Measurements from ENCODE around the gene MRPL49.

MRPL49 gene

GRCh38 chr11:65102142-65103095, 19.7 kb upstream of the MRPL49 start:
- peak in 24 of 56 donors; percentile 6 to 71 (median 40) for DNase-seq

DNA sequence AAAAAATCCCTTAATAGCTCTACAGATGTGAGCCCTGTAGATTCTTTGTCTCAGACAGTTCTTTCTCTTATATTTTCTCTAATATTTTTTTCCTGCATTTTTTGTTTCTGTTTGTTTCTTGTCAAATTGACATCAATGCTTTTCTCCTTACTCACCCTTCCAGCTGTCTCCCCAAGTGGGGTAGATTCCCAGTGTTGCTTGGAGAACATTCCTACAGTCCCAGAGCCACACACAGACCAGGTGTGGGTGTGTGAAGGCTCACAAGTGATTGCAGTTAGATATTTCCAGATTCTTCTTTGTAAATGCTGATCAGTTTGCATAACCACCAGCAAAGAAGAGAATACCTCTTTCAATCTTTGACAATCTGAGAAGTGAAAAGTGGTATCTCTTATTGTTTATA, 18.6 kb upstream of the MRPL49 start:
- no peak for DNase-seq

GRCh38 chr11:65104628-65105027, 17.5 kb upstream of the MRPL49 start:
- DNase-seq: no peak

GRCh38 chr11:65107078-65107477, 15.0 kb upstream of the MRPL49 start:
- no peak for DNase-seq

DNA sequence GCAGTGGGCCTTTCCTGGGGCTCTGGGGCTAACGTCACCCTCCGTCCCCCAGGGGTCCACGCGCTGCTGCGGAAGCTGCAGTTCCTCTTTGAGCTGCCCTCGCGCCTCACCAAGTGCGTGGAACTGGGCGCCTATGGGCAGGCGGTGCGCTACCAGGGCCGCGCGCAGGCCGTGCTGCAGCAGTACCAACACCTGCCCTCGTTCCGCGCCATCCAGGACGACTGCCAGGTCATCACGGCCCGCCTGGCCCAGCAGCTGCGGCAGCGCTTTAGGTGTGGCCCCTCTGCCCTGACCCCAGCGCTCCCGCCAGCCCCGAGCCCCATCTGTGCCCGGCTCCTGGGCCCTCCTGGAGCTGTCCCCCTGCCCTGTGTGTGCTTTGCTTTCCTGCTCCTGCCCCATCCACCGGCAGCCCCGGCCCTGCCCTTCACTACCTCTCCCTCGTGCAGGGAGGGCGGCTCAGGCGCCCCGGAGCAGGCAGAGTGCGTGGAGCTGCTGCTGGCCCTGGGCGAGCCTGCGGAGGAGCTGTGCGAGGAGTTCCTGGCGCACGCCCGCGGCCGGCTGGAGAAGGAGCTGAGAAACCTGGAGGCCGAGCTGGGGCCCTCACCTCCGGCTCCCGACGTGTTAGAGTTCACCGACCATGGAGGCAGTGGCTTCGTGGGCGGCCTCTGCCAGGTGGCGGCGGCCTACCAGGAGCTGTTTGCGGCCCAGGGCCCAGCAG, 14.2 kb upstream of the MRPL49 start:
- DNase-seq: no peak

DNA sequence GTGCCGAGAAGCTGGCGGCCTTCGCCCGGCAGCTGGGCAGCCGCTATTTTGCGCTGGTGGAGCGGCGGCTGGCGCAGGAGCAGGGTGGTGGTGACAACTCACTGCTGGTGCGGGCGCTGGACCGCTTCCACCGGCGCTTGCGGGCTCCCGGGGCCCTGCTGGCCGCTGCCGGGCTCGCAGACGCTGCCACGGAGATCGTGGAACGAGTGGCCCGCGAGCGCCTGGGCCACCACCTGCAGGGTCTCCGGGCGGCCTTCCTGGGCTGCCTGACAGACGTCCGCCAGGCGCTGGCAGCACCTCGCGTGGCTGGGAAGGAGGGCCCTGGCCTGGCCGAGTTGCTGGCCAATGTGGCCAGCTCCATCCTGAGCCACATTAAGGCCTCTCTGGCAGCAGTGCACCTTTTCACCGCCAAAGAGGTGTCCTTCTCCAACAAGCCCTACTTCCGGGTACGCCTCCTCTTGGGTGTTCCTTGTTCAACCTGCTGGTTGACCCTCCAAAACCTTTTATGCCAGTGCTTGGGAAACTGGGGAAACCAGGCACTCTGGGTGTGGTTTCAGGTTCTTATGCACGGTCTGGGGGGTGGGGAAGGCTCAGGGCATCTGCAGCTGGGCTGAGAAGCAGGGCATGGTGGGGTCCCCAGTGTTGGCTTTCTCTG, 13.5 kb upstream of the MRPL49 start:
- DNase-seq: no peak

DNA sequence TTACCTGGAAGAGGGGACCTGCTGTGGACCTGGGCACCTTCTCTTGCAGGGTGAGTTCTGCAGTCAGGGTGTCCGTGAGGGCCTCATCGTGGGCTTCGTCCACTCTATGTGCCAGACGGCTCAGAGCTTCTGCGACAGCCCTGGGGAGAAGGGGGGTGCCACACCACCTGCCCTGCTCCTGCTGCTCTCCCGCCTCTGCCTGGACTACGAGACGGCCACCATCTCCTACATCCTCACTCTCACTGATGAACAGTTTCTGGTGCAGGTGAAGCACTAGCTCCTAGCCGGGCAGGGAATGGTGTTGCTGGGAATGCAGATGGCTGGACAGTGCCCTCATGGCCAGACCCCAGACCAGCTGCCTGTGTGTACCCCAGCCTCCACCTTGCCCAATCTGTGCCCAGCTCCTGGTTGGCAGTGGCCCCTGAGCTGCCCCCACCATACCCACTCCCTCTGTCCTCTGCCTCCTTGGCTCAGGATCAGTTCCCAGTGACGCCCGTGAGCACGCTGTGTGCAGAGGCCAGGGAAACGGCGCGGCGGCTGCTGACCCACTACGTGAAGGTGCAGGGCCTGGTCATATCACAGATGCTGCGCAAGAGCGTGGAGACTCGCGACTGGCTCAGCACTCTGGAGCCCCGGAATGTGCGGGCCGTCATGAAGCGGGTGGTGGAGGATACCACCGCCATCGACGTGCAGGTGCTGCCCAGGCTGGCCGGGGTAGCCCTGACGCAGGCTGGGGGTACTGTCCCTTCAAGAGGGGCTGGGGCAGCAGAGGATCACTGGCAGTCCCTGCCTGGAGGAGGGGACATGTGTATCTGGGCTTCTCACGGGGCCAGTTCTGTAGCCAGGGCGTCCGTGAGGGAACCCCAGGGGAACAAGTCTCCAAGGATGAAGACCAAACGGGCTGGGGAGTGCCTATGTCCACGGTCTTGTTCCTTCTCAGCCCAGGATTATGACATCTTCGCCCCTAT, 12.6 kb upstream of the MRPL49 start:
- DNase-seq: no peak

GRCh38 chr11:65110354-65110861, 11.7 kb upstream of the MRPL49 start:
- DNase-seq: peak; percentile 17 to 91 (median 73)

DNA sequence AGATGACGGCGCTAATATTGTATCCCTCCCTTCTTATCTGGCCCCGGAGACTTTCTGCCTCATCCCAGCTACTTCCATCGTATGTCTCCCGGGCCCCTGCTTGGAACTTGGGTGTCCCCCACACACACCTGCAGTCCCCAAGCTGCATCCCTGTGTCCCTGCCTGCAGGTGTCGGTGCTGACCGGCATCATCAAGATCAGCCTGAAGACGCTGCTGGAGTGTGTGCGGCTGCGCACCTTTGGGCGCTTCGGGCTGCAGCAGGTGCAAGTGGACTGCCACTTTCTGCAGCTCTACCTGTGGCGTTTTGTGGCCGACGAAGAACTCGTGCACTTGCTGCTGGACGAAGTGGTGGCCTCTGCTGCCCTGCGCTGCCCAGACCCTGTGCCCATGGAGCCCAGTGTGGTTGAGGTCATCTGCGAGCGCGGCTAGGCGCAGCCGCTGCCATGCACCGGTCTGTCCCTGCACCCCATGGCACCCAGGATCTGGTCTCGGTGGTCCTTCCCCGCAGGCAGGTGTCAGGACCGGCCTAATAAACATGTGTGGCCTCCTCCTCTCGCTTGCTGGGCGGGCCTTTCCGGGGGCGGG, 10.9 kb upstream of the MRPL49 start:
- DNase-seq: no peak

DNA sequence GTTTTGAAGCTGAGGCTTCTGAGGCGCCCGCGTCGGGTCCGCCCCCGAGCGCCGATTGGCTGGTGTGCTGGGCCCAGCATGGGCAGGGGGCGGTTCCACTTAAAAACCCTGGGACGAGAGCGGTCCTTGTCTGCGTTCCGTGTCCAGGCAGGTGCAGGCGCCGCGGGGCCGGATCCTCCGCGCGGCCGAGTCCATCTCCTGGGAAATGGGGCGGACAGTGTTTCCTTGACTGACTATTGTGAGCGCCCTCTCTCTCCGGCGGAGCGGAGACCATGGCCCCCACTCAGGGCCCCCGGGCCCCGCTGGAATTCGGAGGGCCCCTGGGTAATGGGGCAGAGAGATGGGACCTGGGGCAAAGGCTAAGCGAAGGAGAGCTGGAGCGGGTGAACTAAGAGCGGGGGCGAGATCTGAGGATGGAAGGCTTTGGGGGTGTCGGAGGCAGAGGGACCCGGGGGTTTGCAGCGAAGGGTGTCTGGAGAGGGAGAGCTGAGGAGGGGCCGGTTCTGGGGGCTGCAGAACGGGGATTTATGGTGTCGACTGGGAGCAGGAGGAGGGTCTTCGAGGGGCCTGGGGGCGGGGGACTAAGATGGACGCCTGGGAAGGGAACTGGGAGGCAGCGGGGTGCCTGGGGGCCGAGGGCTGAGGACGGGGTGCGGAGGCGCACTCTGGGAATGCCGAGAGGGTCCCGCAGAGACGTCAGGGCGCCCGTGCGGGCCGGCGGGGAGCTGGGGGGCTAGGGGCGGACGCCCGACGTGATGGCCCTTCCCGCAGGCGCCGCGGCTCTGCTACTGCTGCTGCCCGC, 10.2 kb upstream of the MRPL49 start, which contains the start of gene TM7SF2:
Gene TM7SF2, plus strand, starts transcription at position 129 of the 802 bp plus-strand sequence. Its CDS starts 144 bp downstream, at position 273.
- peak; percentile 36 to 98 (median 94) for DNase-seq

DNA sequence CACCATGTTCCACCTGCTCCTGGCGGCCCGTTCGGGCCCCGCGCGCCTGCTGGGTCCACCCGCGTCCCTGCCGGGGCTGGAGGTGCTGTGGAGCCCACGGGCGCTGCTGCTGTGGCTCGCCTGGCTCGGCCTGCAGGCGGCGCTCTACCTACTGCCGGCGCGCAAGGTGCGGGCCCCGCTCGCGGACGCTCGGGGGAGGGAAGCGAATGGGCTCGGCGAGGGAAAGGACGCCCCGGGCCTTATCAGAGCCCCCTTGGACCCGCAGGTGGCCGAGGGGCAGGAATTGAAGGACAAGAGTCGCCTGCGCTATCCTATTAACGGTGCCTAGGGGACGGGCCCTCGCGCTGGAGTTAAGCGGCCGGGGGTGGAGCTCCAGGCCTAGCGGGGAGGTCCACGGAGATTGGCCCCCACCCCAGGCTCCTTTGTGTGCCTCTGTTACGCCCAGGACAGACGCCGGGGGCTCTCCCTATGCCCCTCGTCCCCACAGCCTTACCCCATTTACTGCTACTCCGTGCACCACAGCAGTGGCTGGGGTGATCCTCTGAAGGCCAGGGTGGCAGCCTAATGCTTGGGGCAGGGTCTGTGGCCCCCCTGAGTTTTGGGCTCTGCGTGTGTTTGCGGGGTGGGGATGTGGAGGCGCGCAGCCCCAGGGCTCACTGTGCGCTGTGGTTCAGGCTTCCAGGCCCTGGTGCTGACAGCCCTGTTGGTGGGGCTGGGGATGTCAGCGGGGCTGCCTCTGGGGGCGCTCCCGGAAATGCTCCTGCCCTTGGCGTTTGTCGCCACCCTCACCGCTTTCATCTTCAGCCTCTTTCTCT, 9.4 kb upstream of the MRPL49 start:
- DNase-seq: peak in 41 of 56 donors; percentile 10 to 72 (median 44)

DNA sequence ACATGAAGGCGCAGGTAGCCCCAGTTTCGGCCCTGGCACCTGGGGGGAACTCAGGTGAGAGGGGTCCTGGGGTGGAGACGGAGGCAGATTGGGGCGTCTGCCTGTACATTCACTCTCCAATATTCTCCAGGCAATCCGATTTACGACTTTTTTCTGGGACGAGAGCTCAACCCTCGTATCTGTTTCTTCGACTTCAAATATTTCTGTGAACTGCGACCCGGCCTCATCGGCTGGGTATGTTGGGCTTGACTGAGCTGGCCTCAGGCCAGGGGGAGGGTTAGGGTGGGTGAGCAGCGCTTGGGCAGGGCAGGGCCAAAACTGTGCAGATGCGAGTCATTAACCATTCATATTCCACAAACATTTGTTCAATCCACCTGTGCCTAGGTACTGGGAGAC, 8.8 kb upstream of the MRPL49 start:
- DNase-seq: no peak

DNA sequence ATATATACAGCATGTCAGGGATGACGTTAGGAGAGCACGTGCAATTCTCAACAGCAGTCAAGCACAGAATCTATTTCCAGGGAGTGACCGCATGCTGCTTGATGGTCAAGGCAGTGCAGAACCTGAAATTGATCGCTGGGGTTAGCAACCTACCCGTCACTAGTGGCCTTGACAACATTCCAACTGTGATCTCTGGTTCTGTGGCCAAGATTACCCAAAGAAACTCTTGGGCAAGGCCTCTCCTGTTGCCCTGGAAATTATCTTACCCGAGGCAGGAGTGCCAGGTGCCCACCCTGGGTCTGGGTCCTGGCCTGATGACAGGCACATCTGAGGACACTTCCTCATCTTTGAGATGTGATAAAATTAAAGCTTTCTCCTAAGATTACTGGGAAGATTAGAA, 8.3 kb upstream of the MRPL49 start:
- DNase-seq: no peak

DNA sequence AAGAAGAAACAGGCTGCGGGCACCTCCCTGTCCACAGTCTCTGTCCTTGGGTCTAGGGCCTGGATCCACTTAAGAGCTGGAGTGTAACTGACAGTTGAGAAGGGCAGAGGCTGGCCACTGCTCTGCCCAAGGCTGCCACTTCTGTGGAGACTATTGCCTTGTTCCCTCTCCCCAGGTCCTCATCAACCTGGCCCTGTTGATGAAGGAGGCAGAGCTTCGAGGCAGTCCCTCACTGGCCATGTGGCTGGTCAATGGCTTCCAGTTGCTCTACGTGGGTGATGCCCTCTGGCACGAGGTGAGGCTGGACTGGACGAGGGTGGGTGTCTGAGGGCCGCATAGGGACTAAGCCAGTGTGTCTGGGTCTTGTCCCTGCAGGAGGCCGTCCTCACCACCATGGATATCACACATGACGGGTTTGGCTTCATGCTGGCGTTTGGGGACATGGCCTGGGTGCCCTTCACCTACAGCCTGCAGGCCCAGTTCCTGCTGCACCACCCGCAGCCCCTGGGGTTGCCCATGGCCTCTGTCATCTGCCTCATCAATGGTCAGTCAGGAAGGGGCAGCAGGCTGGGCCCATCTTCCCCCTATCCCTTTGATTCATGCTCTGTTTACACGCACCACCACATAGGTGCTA, 7.5 kb upstream of the MRPL49 start:
- no peak for DNase-seq

- DNase-seq: no peak
Observed at GRCh38 chr11:65115361-65116082, 6.6 kb upstream of the MRPL49 start.

GRCh38 chr11:65116370-65117205, 5.5 kb upstream of the MRPL49 start:
- DNase-seq: peak in 10 of 56 donors; percentile 20 to 55 (median 42)
